NCI-H748 treated with DMSO at 0.1 percent for 48 hours (cell line): ENCODE data around the gene PNMT.

Experiments used
- DNase-seq: peaks from one replicate; lab custom pipeline; 2025; lab: John Stamatoyannopoulos, UW

PNMT gene

GRCh38 chr17:39667945-39668924, at the start of gene PNMT:
PNMT (plus strand) TSS chr17:39668453; CDS start chr17:39668476, 23 bp downstream.
- peak; percentile 26 for DNase-seq

GRCh38 chr17:39618956-39619785, 49.1 kb upstream of the PNMT start:
- DNase-seq = no peak

GRCh38 chr17:39619786-39620101, 48.5 kb upstream of the PNMT start:
- no peak for DNase-seq

GRCh38 chr17:39621523-39622379, 46.5 kb upstream of the PNMT start:
- peak; percentile 60 for DNase-seq

- DNase-seq = no peak
Observed at GRCh38 chr17:39622380-39623006, 45.8 kb upstream of the PNMT start.

- peak; percentile 47 for DNase-seq
Observed at GRCh38 chr17:39623356-39623950, 44.8 kb upstream of the PNMT start.

- no peak for DNase-seq
Observed at GRCh38 chr17:39624313-39624712, 43.9 kb upstream of the PNMT start.

GRCh38 chr17:39625198-39625785, 43.0 kb upstream of the PNMT start:
- DNase-seq = no peak

GRCh38 chr17:39626171-39627046, 41.8 kb upstream of the PNMT start, which contains the start of gene PPP1R1B:
PPP1R1B (plus strand) TSS chr17:39626952; CDS start chr17:39627393, 441 bp downstream.
- DNase-seq = no peak

- no peak for DNase-seq
Observed at GRCh38 chr17:39627047-39627711, 41.1 kb upstream of the PNMT start.

- DNase-seq = no peak
Observed at GRCh38 chr17:39627712-39628516, 40.3 kb upstream of the PNMT start.

GRCh38 chr17:39628655-39629493, 39.4 kb upstream of the PNMT start:
- no peak for DNase-seq

- DNase-seq = no peak
Observed at GRCh38 chr17:39629494-39629880, 38.8 kb upstream of the PNMT start.

- no peak for DNase-seq
Observed at GRCh38 chr17:39629898-39630297, 38.4 kb upstream of the PNMT start.

- no peak for DNase-seq
Observed at GRCh38 chr17:39631403-39631802, 36.9 kb upstream of the PNMT start.

GRCh38 chr17:39632153-39632941, 35.9 kb upstream of the PNMT start:
- no peak for DNase-seq
